ENCODE data around the gene ZC3H12C.

The ZC3H12C gene

DNA sequence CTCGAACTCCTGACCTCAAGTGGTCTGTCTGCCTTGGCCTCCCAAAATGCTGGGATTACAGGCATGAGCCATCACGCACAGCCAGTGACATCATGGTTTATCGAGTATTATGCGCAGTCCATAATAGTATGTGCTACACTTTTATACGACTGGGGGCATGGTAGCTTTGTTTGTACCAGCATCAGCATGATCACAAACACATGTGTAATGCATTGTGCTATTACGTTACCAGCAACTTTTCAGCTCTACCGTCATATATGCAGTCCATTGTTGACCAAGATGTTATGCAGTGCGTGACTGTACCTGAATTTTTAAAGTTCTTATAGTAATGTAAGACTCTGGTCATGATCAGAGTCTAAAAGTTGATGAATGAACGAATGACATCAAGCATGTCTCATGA is 67.9 kb downstream of the ZC3H12C start:
- no peak for DNase-seq (ENCODE audit: low read depth, low spot score)
- TF ChIP-seq SUZ12 (IDR thresholded peaks at IDR 0.05; ENCODE audit: extremely low read depth, insufficient read depth, insufficient read length) (no peak), ZNF274 (IDR thresholded peaks at IDR 0.05; ENCODE audit: low read depth, low read length) (no peak), YY1 (IDR thresholded peaks at IDR 0.05; ENCODE audit: insufficient read depth, insufficient read length) (no peak)
- H3K36me3 ChIP-seq (ENCODE audit: insufficient read depth, insufficient read length, low read length), result peaks cover 45% of the 10 kb centered on the region
- H3K9ac ChIP-seq (ENCODE audit: insufficient read length, low read depth), result no peak overlapping the region
- H3K27me3 ChIP-seq (ENCODE audit: insufficient read depth, insufficient read length), result no peaks in the 10 kb centered on the region
- no peaks in the 10 kb centered on the region for H3K9me3 ChIP-seq (ENCODE audit: insufficient read depth, low read length)
- no peaks in the 10 kb centered on the region for H3K4me1 ChIP-seq (ENCODE audit: insufficient read depth, insufficient read length)
- H3K4me3 ChIP-seq (ENCODE audit: insufficient read length, low read depth), result no peak overlapping the region

DNA sequence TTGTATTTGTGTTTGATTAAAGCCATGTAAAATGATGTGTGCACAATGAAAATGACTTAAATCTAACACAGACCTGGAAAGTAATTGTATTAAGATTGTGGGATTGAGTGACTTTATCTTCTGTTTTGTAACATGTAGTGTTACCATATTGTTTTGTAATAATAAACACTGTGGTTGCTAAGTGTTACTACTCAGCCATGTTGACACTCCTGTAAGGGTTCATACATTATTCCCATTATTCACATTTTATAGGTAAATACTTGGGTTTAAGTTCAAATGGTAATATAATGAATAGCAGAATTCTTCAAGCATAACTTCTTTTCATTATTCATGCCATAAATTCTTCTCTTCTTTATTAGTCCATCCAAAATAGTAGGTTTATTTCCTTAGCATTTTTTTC is 69.0 kb downstream of the ZC3H12C start:
- Histone ChIP-seq H3K9ac (ENCODE audit: insufficient read length, low read depth) (no peak overlapping the region), H3K9me3 (ENCODE audit: insufficient read depth, low read length) (no peaks in the 10 kb centered on the region), H3K27me3 (ENCODE audit: insufficient read depth, insufficient read length) (no peaks in the 10 kb centered on the region), H3K36me3 (ENCODE audit: insufficient read depth, insufficient read length, low read length) (peaks cover 45% of the 10 kb centered on the region), H3K4me1 (ENCODE audit: insufficient read depth, insufficient read length) (no peaks in the 10 kb centered on the region), H3K4me3 (ENCODE audit: insufficient read length, low read depth) (no peak overlapping the region)
- TF ChIP-seq SUZ12 (IDR thresholded peaks at IDR 0.05; ENCODE audit: extremely low read depth, insufficient read depth, insufficient read length), result no peak
- no peak for TF ChIP-seq YY1 (IDR thresholded peaks at IDR 0.05; ENCODE audit: insufficient read depth, insufficient read length)
- no peak for TF ChIP-seq ZNF274 (IDR thresholded peaks at IDR 0.05; ENCODE audit: low read depth, low read length)
- no peak for DNase-seq (ENCODE audit: low read depth, low spot score)

DNA sequence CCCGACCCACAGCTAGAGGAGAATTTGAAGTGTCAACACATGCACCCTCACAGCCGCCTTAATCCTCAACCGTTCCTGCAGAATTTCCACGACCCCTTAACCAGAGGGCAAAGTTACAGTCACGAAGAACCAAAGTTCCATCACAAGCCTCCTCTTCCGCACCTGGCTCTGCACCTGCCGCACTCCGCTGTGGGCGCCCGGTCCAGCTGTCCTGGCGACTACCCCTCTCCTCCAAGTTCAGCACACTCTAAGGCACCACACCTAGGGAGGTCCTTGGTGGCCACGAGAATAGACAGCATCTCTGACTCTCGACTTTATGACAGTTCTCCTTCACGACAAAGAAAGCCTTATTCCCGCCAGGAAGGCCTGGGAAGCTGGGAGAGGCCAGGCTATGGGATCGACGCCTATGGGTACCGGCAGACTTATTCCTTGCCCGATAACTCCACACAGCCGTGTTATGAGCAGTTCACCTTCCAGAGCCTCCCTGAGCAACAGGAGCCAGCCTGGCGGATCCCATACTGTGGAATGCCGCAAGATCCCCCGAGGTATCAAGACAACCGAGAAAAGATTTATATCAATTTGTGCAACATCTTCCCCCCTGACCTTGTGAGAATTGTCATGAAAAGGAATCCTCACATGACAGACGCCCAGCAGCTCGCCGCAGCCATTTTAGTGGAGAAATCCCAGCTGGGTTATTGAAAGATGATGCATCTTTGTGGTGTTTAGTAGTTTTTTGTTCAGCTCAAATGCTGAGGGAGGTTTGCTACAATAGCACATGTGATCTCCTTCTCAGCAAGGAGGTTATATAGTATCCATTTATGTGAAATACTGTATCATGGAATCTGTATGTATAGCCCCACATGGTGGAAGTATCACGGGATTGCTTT is 72.1 kb downstream of the ZC3H12C start:
- no peak for DNase-seq (ENCODE audit: low read depth, low spot score)
- TF ChIP-seq SUZ12 (IDR thresholded peaks at IDR 0.05; ENCODE audit: extremely low read depth, insufficient read depth, insufficient read length) (no peak), YY1 (IDR thresholded peaks at IDR 0.05; ENCODE audit: insufficient read depth, insufficient read length) (no peak), ZNF274 (IDR thresholded peaks at IDR 0.05; ENCODE audit: low read depth, low read length) (no peak)
- no peaks in the 10 kb centered on the region for H3K27me3 ChIP-seq (ENCODE audit: insufficient read depth, insufficient read length)
- peaks cover 34% of the 10 kb centered on the region for H3K36me3 ChIP-seq (ENCODE audit: insufficient read depth, insufficient read length, low read length)
- H3K9me3 ChIP-seq (ENCODE audit: insufficient read depth, low read length), result no peaks in the 10 kb centered on the region
- no peak overlapping the region for H3K4me3 ChIP-seq (ENCODE audit: insufficient read length, low read depth)
- H3K4me1 ChIP-seq (ENCODE audit: insufficient read depth, insufficient read length), result no peaks in the 10 kb centered on the region
- H3K9ac ChIP-seq (ENCODE audit: insufficient read length, low read depth), result no peak overlapping the region

DNA sequence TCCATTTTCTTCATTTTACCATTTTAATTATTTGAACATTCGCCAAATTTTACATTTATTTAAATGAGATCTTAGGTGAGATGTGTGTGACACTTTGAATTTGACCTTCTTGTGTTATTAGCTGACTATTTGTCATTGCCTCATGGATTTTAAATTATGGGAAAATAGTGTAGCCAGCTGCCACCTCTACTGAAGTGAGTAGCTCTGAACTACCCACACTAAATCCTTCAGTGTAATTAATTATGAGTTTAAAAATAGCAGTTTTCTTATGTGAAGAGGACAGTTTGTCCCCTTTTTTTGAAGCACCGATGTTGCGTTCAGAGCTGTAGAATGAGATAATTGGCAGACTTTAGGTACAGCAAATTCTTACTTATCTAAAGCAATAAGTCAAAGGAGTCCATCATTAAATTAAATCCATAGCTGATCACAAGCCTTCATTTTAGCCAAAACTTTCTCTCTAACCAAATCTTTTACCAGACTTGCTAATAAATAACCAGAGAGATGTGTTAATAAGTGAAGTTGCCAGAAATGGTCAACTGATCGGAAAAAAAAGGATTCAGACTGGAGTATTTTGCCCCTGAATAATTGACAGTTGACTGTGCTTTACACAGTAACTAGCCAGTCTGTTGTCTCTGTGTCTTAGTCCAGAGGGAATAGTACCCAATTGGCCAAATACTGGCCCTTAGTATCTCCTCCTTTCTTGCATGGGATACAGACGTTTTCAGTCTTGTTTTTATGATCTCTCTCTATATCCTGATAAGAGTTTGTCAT is 75.0 kb downstream of the ZC3H12C start:
- no peaks in the 10 kb centered on the region for H3K27me3 ChIP-seq (ENCODE audit: insufficient read depth, insufficient read length)
- H3K4me1 ChIP-seq (ENCODE audit: insufficient read depth, insufficient read length), result no peaks in the 10 kb centered on the region
- no peaks in the 10 kb centered on the region for H3K9me3 ChIP-seq (ENCODE audit: insufficient read depth, low read length)
- DNase-seq (ENCODE audit: low read depth, low spot score), result no peak
- H3K36me3 ChIP-seq (ENCODE audit: insufficient read depth, insufficient read length, low read length), result peaks cover 23% of the 10 kb centered on the region
- TF ChIP-seq SUZ12 (IDR thresholded peaks at IDR 0.05; ENCODE audit: extremely low read depth, insufficient read depth, insufficient read length) (no peak), YY1 (IDR thresholded peaks at IDR 0.05; ENCODE audit: insufficient read depth, insufficient read length) (no peak), ZNF274 (IDR thresholded peaks at IDR 0.05; ENCODE audit: low read depth, low read length) (no peak)
- H3K9ac ChIP-seq (ENCODE audit: insufficient read length, low read depth), result no peak overlapping the region
- H3K4me3 ChIP-seq (ENCODE audit: insufficient read length, low read depth), result no peak overlapping the region

DNA sequence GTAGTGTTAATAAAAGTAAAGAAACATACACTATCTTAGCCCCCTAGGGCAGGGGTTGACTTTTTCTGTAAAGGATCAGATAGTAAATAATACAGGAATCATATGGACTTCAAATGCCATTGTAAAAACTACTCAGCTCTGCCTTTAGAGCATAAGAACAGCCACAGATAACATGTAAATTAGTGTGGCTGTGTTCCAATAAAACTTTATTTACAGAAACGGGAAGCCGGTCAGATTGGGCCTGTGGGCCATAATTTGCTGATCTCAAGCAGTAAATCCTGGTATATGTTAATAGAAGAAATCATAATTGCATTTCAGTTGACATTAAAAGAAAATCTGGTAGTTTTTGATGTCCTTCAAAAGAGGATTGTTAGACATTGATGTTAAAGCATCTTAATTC is 76.5 kb downstream of the ZC3H12C start:
- no peak for TF ChIP-seq YY1 (IDR thresholded peaks at IDR 0.05; ENCODE audit: insufficient read depth, insufficient read length)
- no peak for DNase-seq (ENCODE audit: low read depth, low spot score)
- Histone ChIP-seq H3K9ac (ENCODE audit: insufficient read length, low read depth) (no peak overlapping the region), H3K9me3 (ENCODE audit: insufficient read depth, low read length) (no peaks in the 10 kb centered on the region), H3K4me3 (ENCODE audit: insufficient read length, low read depth) (no peak overlapping the region), H3K36me3 (ENCODE audit: insufficient read depth, insufficient read length, low read length) (peaks cover 10% of the 10 kb centered on the region), H3K4me1 (ENCODE audit: insufficient read depth, insufficient read length) (peaks cover 5% of the 10 kb centered on the region), H3K27me3 (ENCODE audit: insufficient read depth, insufficient read length) (no peaks in the 10 kb centered on the region)

DNA sequence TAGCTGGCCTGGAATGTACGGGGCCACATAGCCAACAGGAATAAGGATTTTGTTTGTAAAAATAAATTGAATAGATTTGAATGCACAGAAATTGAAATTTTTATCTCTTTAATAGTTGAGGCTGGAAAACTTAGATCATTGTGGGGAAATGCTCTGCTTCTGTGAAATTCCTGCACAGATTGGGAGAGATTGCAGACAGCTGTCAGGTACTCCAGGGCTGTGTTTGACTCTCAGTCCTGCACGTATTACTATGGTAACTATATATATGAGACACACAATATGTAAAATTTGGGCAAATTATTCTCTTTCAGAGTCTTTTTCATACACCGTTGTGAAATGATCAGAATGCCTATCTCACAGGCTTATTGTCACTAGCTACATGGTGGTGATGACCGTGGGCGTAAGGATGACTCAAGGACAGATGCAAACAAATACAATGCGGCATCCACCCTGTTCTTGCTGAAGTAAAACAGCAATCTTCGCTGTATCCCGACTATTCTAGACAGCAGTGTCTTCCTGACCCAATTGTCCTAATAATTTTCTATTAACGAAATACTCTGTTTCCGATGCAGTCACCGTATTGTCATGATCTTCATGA is 79.4 kb downstream of the ZC3H12C start:
- Histone ChIP-seq H3K4me3 (ENCODE audit: insufficient read length, low read depth) (no peak overlapping the region), H3K27me3 (ENCODE audit: insufficient read depth, insufficient read length) (no peaks in the 10 kb centered on the region), H3K4me1 (ENCODE audit: insufficient read depth, insufficient read length) (peaks cover 10% of the 10 kb centered on the region), H3K9ac (ENCODE audit: insufficient read length, low read depth) (no peak overlapping the region), H3K36me3 (ENCODE audit: insufficient read depth, insufficient read length, low read length) (no peaks in the 10 kb centered on the region), H3K9me3 (ENCODE audit: insufficient read depth, low read length) (no peaks in the 10 kb centered on the region)
- DNase-seq (ENCODE audit: low read depth, low spot score), result no peak
- no peak for TF ChIP-seq SUZ12 (IDR thresholded peaks at IDR 0.05; ENCODE audit: extremely low read depth, insufficient read depth, insufficient read length)
- TF ChIP-seq YY1 (IDR thresholded peaks at IDR 0.05; ENCODE audit: insufficient read depth, insufficient read length), result no peak
- no peak for TF ChIP-seq ZNF274 (IDR thresholded peaks at IDR 0.05; ENCODE audit: low read depth, low read length)

Measured in NT2/D1 (cell line).